Bone marrow (tissue), 2 donors: Measurements from ENCODE around the gene MOB2.

Experiments used
- DNase-seq, 2 donors: peaks; one replicate each; lab custom pipeline; 2025; lab: John Stamatoyannopoulos, UW

MOB2 gene

DNA sequence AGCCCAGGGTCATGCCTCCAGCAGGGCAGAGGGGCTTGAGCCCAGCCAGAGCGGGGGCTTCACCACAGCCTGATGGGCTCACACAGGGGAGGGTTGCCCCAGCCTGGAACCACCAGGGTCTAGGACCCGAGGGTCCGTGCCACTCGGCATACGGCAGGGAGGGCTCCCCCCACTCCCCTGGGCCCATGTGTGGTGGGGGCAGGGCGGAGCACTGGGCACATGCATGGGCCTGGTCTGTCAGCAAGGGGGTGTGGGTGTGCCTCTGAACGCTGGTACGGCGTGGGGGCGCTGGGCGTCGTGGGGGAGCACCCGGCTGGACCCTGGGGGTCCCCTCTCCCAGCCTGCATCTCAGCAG is 29.3 kb downstream of the MOB2 start:
- no peak for DNase-seq

DNA sequence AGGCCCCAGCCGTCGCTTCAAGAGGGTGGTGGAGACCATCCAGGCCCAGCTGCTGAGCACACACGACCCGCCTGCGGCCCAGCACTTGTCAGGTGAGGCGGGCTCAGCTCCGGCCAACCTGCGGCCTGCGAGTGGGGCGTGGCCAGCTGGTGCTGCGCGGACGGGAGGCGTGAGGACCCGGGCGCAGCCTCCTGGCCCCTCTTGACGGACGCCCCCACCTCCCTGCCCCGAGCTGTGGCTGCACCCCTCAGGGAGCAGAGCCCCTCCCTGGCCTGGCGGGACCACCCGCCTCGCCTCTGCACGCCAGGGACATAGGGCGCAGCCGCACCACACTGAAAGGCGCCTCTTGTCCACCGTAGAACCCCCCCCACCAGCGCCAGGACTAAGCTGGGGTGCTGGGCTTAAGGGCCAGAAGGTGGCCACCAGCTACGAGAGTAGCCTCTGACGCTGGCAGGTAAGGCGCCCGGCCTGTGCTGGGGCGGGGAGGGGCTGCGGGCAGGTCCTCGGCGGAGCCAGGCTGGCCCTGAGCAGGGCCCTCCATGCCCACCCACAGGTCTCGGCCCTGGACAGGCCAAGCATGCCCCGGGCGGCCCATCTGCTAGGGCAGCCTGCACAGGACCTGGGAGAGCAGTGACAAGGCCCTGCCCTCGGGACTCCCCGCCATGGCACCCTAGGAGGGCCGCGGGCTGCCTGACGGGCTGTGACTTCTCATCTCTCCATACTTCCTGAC is 29.8 kb downstream of the MOB2 start:
- DNase-seq: no peak

DNA sequence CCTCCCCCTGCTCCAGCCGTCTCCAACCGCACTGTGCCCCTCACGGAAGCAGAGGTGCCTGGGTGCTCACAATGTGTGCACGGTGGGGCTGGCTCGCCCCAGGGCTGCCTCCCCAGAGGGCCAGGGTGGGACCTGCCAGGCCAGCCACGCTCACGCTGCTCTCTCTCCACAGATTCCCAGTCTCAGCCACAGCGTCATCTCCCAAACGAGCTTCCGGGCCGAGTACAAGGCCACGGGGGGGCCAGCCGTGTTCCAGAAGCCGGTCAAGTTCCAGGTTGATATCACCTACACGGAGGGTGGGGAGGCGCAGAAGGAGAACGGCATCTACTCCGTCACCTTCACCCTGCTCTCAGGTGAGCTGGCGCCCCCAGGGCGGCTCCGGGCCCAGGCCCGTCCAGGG is 30.4 kb downstream of the MOB2 start:
- no peak for DNase-seq

DNA sequence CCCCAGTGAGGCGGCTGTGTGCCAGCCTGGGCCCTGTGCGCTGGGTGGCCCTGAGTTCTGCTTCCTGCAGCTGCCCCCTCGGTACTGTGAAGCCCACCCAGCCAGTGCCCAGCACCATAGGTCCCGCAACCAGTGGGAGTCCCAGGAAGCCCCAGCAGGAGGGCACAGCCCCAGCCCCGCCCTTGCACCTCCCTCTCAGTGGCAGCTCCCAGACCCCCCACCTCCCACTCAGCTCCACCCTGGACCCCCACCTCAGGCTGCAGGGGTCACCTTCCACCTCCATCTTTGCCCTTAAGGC is 30.9 kb downstream of the MOB2 start:
- DNase-seq: no peak

DNA sequence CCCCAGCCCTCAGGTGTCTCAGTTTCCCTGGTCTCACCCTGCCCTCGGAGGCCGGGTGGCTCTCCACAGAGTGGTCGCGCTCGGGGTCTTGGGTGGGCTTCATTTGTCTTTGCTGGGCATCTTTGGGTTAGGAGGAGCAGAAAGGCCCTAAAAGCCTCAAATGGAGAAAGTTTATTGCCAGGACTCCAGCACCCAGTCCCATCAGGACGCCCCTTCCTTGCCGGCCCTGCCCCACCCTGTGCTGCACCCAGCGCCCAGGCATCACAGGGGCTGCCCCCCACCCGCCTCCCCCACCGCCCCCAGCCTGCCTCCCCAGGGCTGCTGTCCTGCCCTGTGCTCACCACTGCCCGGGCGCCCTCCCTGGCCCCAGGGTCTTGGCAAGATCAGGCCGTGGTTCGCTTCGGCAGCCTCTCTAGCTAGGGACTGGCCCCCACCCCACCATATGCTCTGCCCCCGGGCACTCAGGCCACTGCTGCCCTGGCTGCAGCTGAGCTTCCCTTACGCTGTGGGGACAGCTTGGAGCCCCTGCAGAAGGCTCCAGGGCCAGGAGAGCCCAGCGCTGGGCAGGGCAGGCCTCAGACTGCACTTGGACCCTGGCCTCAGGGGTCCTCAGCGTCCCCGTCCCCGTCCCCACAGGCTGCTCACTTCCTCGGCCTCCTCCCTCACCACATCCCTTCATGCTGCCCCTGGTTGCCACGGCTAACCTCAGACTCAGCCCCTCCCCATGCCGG is 31.4 kb downstream of the MOB2 start:
- DNase-seq: no peak

DNA sequence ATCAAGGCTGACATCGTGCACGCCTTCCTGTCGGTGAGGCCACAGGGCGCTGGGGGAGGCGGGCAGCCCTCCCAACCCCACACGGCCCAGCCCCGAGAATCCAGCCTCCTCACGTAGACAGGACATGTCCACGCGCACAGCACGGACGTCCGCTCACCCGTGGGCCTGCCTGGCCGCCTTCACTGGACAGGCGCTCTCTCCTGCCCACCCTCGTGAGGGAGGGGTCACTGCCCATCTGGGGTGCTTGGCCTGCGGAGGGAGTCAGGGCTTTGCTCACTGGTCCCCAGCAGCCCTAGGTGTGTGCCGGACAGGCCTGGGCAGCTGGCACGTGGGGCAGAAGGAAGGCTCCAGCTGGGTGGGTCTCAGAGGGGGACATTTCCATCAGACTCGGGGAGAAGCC is 32.0 kb downstream of the MOB2 start:
- DNase-seq: no peak

DNA sequence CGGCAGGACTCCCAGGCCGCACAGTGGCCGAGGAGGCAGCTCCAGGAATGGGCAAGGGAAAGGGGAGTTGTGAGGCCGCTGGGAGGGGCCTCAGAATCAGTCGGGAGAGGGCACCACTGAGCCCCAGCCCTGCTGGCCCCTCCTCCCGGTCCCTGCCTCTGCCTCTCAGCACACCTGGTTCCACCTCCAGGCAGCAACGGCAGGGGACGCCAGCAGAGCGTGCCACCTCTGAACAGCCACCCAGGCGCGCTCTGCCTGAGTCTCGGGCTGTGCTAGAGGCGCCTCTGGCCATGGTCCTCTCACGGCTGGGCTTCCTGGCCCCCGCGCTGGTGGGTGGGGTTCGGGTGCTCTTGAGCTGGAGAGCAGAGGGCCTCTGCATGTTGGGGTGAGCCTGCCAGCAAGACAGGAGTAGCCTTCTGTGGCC is 33.0 kb downstream of the MOB2 start:
- DNase-seq: no peak

DNA sequence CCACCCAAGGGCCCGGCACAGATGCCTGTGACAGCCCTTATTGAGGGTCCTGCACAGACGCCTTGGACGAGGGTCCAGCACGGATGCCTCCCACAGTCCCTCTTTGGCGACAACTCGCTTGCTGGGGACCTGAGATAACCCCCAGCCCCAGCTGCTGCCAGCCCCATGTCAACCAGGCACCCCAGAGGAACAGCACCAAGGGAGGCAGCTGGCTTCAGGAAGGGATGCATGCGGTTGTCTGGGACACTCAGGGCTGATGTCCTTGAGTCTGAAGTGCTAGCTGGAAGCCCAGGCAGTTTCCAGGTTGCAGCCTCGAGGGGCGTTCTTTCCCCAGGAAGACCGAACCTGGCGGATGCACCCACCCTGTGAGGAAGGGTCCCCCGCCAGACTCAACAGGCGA is 33.8 kb downstream of the MOB2 start:
- no peak for DNase-seq

DNA sequence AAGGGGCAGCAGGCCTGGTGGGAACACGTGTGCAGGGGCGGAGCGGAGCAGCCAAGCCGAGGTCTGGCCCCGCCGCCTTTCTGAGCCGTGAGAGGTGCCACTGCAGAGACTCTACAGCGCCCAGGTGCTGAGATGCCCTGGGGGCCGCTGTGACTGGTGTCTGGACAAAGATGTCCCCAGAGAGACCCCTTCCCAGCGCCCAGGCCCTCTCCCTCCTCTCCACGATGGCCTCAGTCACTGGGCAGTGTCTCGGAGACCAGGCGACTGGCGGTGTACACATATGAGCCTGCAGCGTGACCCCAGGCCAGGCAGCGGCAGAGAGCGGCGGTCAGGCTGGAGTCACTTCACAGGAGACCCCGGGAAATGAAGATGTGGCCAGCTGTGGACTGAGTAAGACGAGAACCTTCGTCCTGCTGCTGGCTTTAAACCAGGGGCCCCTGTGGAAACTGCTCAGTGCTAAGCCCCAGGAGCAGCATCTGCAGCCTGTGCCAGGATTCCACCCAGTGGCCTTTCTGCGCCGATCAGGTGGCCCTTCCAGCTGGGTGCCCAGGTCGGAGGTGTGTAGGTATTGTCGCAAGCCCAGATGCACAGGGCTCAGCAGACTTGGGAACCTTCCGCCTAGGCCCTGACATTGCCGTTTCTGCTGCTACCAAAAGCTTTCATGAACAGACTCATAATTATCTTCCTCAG is 34.7 kb downstream of the MOB2 start:
- DNase-seq: no peak

DNA sequence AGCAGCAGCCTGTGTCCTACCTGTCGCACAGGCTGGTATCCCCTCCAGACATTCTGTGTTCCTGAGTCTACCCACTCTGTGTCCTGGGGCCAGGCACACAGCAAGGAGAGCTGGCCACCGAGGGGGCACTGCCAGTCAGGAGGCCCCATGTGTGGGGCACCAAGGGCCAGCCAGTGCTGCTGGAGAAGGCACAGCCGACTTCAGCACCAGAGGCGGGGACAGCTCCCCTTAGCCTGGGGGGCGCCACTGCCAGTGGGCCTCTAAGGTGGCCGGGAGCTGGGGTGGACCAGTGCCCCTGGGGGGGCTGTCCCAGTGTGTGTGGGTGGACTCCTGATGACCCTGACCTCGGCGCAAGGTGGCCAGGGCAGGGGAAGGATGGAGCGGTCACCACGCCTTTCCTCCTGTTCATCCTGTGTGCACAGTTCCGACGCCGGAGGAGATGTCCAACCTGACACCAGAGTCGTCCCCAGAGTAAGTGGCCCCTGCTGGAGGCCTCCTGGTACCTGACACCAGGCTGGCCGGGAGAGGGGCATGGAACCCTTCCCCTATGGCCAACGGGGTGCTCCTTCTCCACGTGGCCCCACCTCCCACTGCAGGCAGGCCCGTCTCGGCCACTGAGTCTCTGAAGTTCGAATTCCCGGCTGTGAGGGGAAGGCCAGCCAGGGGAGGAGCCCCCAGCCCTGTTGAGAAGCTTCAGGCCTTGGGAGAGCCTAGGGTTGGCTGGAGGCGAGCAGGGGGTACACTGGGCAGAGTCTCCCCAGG is 35.4 kb downstream of the MOB2 start:
- DNase-seq: no peak

DNA sequence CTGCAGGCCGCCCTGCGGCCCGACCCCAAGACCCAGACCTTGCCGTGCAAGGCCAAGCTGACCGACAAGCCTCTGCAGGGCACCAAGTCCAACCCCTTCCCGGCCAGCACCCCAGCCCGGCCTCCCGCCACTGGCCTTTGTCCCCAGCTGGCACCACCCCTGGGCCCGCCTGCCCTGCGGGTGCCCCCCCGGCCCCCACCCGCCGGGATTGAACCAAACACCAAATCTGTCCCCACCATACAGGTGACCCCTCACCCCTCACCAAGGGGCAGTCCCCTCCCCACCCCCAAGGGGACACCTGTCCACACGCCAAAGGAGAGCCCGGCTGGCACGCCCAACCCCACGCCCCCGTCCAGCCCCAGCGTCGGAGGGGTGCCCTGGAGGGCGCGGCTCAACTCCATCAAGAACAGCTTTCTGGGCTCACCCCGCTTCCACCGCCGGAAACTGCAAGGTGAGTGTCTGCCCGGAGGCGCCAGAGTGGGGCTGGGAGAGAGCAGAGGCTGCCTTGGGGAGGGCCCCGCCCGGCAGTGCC is 36.2 kb downstream of the MOB2 start:
- DNase-seq: no peak

DNA sequence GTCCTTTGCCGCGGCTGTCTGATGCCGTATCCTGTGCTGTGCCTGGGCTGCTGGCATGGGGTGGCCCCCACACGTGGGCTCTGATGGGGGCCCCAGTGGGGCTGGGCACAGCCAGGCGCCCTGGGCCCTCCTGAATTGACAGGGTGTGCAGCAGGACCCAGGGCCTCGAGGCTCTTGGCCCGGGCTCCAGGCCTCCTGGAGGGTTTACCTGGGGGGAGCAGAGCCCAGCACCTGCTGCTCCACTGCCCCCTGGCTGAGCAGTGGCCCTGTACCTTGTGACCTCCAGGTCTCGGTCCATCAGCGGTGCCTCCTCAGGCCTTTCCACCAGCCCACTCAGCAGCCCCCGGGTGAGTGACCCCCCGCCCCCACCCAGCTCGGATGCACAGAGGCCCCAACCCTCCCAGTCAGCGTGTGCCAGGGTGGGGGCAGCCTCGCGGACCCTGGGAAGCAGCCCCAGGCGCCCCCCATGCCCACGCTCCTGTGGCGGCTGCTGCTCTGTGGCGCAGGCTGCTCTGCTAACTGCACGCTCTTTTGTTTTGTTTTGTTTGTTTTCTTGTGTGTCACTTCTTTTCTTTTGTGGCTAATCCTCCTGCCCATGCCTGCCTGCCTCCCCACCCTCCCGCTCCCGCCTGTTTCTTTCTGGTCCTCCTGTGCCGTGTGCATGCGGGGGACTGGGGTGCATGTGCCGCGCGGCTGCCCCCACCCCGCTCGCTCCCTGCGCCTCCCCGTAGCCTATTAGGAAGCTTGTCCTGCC is 36.9 kb downstream of the MOB2 start:
- no peak for DNase-seq

DNA sequence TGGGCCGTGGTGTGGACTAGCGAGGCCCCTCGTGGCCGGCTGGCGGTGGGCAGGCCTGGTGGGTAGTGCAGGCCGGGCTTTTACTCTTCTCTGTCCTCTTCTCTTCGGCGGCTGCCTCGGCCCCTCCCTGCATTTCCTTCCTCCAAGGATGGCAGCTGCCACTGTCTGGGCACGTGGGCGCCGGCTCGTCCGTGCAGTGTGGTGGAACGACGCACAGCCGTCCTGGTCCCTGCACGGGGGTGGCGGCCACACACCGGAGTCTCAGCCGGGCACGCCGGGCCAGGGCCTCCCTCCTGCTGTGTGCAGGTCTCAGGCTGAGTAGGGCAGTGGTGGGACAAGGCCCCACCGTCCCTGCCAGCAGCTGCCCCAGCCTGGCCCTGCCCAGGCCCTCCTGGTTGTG is 37.7 kb downstream of the MOB2 start:
- no peak for DNase-seq

DNA sequence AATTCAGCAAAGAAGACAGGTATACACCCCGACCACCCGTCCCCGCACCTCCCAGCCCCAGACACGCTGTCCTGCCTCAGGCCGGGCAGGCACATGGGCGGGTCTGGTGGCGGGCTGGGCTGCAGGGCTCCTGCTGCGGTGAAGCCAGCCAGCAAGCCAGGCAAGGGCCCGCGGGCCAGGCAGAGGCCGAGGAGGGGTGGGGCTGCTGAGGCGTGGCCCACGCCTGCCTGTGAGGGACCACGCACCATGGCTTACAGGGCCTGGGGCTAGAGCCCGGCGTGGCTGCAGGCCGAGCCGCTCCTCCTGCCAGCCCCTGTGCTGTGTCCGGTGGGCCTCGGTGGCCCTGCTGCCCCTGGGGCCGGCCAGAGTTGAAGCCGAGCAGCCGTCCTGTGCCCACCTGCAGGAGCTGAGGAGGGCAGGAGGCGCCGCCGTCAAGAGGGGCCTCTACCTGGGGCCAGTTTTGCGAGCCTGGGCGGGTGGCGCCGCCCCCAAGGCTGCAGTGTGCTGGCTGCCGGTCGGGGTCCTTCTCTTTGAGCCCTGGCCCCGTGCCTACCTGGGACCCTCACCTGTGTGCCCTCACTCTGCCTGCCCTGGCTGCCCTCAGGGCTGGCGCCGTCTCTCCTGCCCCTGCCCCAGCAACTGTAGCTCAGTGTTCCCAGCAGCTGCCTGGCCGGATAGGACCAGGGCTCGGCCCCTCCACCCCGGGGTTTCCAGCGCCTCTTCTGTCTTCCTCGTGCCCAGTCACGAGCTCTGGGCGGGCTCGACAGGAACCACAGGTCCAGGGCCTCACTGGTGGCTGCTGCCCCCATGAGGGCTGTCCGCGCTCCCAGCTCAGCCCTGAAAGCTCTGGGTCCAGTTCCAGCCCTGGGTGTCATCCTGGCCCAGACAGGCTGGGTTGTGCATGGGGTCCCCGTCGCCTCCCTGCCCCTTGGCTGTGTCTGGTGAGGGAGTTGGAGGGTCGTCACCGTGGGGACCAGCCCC is 38.4 kb downstream of the MOB2 start:
- no peak for DNase-seq

DNA sequence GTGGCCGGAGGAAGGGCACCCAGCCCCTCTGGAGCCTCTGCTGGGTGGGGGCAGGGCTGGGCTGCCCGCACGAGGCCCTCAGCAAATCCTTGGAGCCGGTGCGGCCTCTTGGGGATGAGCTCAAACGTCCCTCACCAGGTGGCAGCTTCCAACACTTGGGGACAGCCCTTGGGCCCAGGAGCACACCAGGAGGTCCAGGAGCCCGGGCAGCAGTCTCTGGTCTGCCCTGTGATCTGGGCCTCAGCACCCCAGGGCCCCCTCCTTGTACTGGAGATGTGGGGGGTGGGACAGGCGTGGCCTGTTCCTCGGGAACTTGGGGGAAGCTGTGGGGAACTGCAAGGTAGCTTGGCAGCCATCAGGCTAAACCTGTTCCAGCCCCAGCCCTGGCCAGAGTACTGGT is 40.0 kb downstream of the MOB2 start:
- DNase-seq: no peak

DNA sequence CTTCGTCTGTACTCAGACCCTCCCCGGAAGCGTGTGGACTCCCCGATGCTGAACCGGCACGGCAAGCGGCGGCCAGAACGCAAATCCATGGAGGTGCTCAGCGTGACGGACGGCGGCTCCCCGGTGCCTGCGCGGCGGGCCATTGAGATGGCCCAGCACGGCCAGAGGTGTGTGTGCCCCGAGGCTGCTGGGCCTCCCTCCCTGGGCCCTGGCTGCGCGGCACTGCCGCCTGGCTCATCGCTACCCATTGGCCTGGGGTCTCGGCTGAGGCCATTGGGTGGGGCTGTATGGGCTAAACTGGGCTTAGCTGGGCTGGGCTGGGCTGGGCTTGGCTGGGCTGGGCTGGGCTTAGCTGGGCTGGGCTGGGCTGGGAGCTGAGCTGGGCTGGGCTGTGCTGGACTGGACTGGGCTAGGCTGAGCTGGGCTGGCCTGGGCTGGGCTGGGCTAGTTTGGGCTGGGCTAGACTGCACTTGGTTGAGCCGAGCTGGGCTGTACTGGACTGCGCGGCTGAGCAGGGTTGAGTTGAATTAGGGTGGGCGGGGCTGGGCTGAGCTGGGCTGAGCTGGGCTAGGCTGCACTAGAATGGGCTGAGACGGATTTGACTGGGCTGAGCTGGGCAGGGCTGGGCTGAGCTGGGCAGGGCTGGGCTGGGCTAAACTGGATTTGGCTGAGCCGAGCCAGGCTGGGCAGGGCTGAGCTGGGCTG is 40.7 kb downstream of the MOB2 start:
- DNase-seq: no peak

DNA sequence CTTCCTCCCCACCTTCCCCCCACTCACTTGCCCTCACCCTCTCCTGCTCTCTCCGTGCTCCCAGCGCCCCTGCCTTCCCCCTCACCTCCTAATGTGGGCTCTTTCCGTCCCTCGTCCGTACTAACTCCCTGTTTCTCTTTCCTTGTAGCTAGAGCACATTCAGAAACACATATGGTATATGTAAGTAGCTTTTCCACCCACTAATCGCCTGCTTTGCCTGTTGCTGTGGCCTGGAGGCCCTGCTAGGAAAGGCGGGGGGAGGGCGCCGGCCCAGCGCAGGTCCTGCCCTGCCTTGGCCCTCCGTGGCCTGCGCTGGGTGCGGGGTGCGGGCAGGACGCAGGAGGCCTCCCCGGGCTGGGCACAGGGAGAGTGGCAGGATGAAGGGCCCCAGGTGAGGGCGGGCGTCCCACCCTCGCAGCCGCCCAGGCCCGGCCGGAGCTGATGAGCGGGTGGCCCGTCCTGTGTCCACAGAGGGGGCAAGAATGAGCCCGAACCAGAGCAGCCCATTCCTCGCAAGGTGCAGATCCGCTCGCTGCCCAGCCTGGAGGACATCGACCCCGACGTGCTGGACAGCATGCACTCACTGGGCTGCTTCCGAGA is 41.7 kb downstream of the MOB2 start:
- DNase-seq: no peak

DNA sequence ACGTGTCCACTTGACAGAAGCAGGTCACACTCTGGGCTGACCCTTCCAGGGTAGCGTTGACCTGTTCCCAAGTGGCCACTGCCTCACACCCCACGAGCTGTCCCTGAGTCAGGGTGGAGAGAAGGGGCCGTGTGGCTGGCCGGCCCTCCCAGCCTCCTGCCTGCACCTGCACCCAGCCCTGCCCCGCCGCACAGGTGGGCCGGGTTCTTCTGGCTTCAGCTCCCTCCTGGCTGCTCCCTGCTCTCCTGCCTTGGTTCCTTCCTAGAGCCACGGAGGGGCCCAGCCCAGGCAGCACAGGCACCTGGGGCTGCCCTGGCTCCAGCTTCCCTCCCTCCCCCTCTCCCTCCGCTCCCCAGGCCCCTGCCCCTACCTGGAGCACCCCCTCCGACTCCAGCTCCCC is 42.3 kb downstream of the MOB2 start:
- no peak for DNase-seq

DNA sequence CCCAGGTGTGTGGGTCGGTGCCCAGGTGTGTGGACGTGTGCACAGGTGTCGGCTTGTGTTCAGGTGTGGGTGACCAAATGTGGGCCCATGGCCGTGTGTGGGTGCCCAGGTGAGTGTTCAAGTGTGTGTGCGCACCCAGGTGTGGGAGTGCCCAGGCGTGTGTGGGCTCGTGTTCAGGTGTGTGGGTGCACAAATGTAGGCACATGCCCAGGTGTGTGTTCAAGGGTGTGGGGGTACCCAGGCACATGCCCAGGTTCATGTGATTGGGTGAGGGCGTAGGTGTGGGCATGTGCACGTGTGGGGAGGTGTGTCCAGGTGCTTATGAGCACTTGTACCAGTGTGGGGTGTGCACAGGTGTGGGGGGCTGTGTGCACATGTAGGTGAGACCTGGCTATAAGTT is 42.8 kb downstream of the MOB2 start:
- no peak for DNase-seq
